ENCODE results near the gene ZNF81.
"Not testable (repeated sequence)": the region's sequence is repeated elsewhere in the genome, so short reads cannot be mapped to it uniquely, and the experiment has no call there.

Gene ZNF81

DNA sequence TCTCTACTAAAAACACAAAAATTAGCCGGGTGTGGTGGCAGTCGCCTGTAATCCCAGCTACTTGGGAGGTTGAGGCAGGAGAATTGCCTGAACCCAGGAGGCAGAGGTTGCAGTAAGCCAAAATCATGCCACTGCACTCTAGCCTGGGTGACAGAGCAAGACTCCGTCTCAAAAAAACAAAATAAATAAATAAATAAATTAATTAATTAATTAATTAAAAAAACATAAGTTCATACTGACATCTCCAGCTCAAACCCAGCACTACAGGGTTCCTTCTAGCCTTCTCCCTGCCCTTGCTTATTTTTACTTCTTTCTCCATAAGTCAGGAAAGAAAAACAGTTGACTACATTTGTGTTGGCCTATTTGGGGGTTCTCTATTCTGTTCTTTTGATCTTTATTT lies 95.3 kb downstream of the ZNF81 start:
- not testable (repeated sequence) for H3K36me3 ChIP-seq (ENCODE audit: control insufficient read depth, insufficient read depth, low read length); H3K27ac ChIP-seq (ENCODE audit: low read depth, low read length); H3K9ac ChIP-seq (ENCODE audit: low read depth, low read length); H3K4me3 ChIP-seq (ENCODE audit: low read depth, low read length); H3K4me1 ChIP-seq (ENCODE audit: control insufficient read depth, insufficient read depth, low read length); H3K27me3 ChIP-seq (ENCODE audit: control insufficient read depth, insufficient read depth, low read length)
- H3K9me3 ChIP-seq (ENCODE audit: control insufficient read depth, insufficient read depth, low read length): peaks cover 29% of the 10 kb centered on the region

DNA sequence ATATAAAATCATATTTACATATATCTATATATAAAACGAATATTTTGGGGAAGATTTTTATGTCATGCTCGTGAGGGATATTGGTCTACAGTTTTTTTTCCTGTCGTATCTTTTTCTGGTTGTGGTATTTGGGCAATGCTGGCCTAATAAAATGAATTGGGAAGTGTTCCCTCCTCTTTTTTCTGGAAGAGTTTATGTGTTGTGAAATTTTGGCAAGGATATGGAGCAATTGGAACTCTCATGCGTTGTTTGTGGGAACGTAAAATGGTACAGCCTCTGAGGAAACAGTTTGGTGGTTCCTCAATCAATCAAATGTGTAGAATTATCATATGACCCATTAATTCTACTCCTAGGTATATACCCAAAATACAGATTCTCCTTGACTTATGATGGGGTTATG lies 97.2 kb downstream of the ZNF81 start:
- no peak overlapping the region for H3K4me3 ChIP-seq (ENCODE audit: low read depth, low read length)
- H3K27ac ChIP-seq (ENCODE audit: low read depth, low read length): no peak overlapping the region
- no peaks in the 10 kb centered on the region for H3K36me3 ChIP-seq (ENCODE audit: control insufficient read depth, insufficient read depth, low read length)
- peaks cover 32% of the 10 kb centered on the region for H3K9me3 ChIP-seq (ENCODE audit: control insufficient read depth, insufficient read depth, low read length)
- H3K9ac ChIP-seq (ENCODE audit: low read depth, low read length): no peak overlapping the region
- H3K4me1 ChIP-seq (ENCODE audit: control insufficient read depth, insufficient read depth, low read length): no peaks in the 10 kb centered on the region
- no peaks in the 10 kb centered on the region for H3K27me3 ChIP-seq (ENCODE audit: control insufficient read depth, insufficient read depth, low read length)

GRCh38 chrX:47936224-47936939 lies 99.7 kb downstream of the ZNF81 start:
- no peak overlapping the region for H3K27ac ChIP-seq (ENCODE audit: low read depth, low read length)
- no peaks in the 10 kb centered on the region for H3K27me3 ChIP-seq (ENCODE audit: control insufficient read depth, insufficient read depth, low read length)
- peaks cover 23% of the 10 kb centered on the region for H3K9me3 ChIP-seq (ENCODE audit: control insufficient read depth, insufficient read depth, low read length)
- no peaks in the 10 kb centered on the region for H3K36me3 ChIP-seq (ENCODE audit: control insufficient read depth, insufficient read depth, low read length)
- H3K4me3 ChIP-seq (ENCODE audit: low read depth, low read length): peak overlapping the region; percentile 39
- H3K4me1 ChIP-seq (ENCODE audit: control insufficient read depth, insufficient read depth, low read length): no peaks in the 10 kb centered on the region
- H3K9ac ChIP-seq (ENCODE audit: low read depth, low read length): no peak overlapping the region

GRCh38 chrX:47936940-47937317 lies 100.2 kb downstream of the ZNF81 start:
- H3K9ac ChIP-seq (ENCODE audit: low read depth, low read length): no peak overlapping the region
- H3K27me3 ChIP-seq (ENCODE audit: control insufficient read depth, insufficient read depth, low read length): no peaks in the 10 kb centered on the region
- H3K9me3 ChIP-seq (ENCODE audit: control insufficient read depth, insufficient read depth, low read length): peaks cover 28% of the 10 kb centered on the region
- no peaks in the 10 kb centered on the region for H3K36me3 ChIP-seq (ENCODE audit: control insufficient read depth, insufficient read depth, low read length)
- H3K27ac ChIP-seq (ENCODE audit: low read depth, low read length): no peak overlapping the region
- H3K4me1 ChIP-seq (ENCODE audit: control insufficient read depth, insufficient read depth, low read length): no peaks in the 10 kb centered on the region
- H3K4me3 ChIP-seq (ENCODE audit: low read depth, low read length): no peak overlapping the region

DNA sequence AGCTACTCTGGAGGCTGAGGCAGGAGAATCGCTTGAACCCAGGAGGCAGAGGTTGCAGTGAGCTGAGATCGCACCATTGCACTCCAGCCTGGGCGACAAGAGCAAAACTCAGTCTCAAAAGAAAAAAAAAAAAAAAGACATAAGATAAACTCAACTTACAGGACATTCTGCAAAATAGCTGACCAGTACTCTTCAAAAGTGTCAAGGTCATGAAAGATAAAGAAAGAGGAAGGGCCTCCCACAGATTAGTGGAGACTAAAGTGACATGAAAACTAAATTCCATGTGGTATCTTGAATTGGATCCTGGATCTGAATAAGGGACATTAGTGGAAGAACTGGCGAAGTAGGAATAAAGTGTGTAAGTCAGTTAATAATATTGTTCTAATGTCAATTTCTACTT lies 103.7 kb downstream of the ZNF81 start:
- Histone ChIP-seq H3K4me3 (ENCODE audit: low read depth, low read length) (no peak overlapping the region), H3K9ac (ENCODE audit: low read depth, low read length) (no peak overlapping the region), H3K27ac (ENCODE audit: low read depth, low read length) (no peak overlapping the region), H3K9me3 (ENCODE audit: control insufficient read depth, insufficient read depth, low read length) (peaks cover 48% of the 10 kb centered on the region), H3K4me1 (ENCODE audit: control insufficient read depth, insufficient read depth, low read length) (no peaks in the 10 kb centered on the region), H3K27me3 (ENCODE audit: control insufficient read depth, insufficient read depth, low read length) (no peaks in the 10 kb centered on the region), H3K36me3 (ENCODE audit: control insufficient read depth, insufficient read depth, low read length) (no peaks in the 10 kb centered on the region)

DNA sequence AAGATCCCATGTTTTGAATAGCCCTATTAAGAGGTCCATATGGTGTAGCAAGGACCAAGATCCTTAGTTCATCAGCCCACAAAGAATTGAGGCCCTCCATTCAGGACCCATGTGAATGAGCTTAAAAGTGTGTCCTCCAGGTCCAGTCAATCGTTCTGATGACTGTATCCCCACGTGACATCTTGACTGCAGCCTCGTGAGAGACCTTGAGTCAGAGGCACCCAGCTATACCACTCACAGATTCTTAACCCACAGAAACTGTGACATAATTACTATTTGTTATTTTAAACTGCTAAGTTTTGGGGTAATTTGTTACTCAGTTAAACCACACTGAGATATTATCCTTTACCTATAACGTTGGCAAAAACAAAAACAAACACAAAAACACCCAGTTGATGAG lies 104.7 kb downstream of the ZNF81 start:
- Histone ChIP-seq H3K27me3 (ENCODE audit: control insufficient read depth, insufficient read depth, low read length) (no peaks in the 10 kb centered on the region), H3K9me3 (ENCODE audit: control insufficient read depth, insufficient read depth, low read length) (peaks cover 48% of the 10 kb centered on the region), H3K27ac (ENCODE audit: low read depth, low read length) (no peak overlapping the region), H3K4me3 (ENCODE audit: low read depth, low read length) (no peak overlapping the region), H3K36me3 (ENCODE audit: control insufficient read depth, insufficient read depth, low read length) (no peaks in the 10 kb centered on the region), H3K4me1 (ENCODE audit: control insufficient read depth, insufficient read depth, low read length) (no peaks in the 10 kb centered on the region), H3K9ac (ENCODE audit: low read depth, low read length) (no peak overlapping the region)

DNA sequence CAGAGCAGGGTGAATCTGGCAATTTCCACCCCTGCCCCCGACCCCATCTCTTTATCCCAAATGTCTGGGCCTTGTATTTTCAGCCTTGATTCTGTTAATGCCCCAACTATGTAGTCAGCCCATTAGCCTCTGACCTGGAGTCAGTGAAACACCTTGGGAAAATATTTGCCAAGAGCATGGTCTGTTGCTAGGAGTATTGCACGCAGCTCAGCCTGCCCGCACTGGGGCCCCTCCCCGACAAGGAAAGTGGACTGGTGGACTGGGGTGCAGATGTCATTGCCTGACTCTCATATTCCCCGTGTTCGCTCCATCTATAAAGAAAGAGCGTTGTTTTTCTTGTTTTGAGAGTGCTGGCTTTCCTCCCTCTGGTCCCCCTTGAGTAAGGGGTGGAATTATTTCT lies 118.6 kb downstream of the ZNF81 start:
- not testable (repeated sequence) for H3K27me3 ChIP-seq (ENCODE audit: control insufficient read depth, insufficient read depth, low read length); H3K36me3 ChIP-seq (ENCODE audit: control insufficient read depth, insufficient read depth, low read length); H3K9ac ChIP-seq (ENCODE audit: low read depth, low read length); H3K4me1 ChIP-seq (ENCODE audit: control insufficient read depth, insufficient read depth, low read length); H3K4me3 ChIP-seq (ENCODE audit: low read depth, low read length); H3K27ac ChIP-seq (ENCODE audit: low read depth, low read length)
- H3K9me3 ChIP-seq (ENCODE audit: control insufficient read depth, insufficient read depth, low read length): peaks cover 54% of the 10 kb centered on the region

DNA sequence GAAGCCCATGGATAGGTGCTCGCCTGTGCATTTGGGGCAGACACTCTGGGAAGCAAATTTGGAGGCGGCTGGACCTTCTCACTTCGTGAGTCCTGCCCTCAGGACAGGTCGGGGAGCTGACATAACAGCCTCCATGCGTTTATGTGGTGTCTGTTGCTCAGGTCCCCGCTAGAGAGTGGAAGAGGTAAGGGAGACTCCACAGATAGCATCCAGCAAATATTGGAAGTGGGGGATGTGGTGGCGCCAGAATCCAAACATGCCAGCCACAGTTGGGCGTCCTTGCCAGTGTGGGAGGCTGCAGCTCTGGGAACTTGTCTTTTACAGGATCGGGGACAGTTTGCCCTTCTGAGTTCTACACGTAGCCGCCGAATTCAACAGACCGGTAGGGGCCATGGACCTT lies 119.3 kb downstream of the ZNF81 start:
- H3K27ac ChIP-seq (ENCODE audit: low read depth, low read length): no peak overlapping the region
- no peak overlapping the region for H3K9ac ChIP-seq (ENCODE audit: low read depth, low read length)
- H3K4me3 ChIP-seq (ENCODE audit: low read depth, low read length): no peak overlapping the region
- no peaks in the 10 kb centered on the region for H3K27me3 ChIP-seq (ENCODE audit: control insufficient read depth, insufficient read depth, low read length)
- no peaks in the 10 kb centered on the region for H3K36me3 ChIP-seq (ENCODE audit: control insufficient read depth, insufficient read depth, low read length)
- peaks cover 55% of the 10 kb centered on the region for H3K9me3 ChIP-seq (ENCODE audit: control insufficient read depth, insufficient read depth, low read length)
- no peaks in the 10 kb centered on the region for H3K4me1 ChIP-seq (ENCODE audit: control insufficient read depth, insufficient read depth, low read length)

- H3K27me3 ChIP-seq (ENCODE audit: control insufficient read depth, insufficient read depth, low read length); H3K36me3 ChIP-seq (ENCODE audit: control insufficient read depth, insufficient read depth, low read length): not testable (repeated sequence)
- peaks cover 52% of the 10 kb centered on the region for H3K9me3 ChIP-seq (ENCODE audit: control insufficient read depth, insufficient read depth, low read length)
These were observed 121.5 kb downstream of the ZNF81 start for GRCh38 chrX:47958206-47958605.

GRCh38 chrX:47958761-47959342 lies 122.2 kb downstream of the ZNF81 start:
- Histone ChIP-seq H3K9ac (ENCODE audit: low read depth, low read length) (no peak overlapping the region), H3K4me1 (ENCODE audit: control insufficient read depth, insufficient read depth, low read length) (no peaks in the 10 kb centered on the region), H3K27me3 (ENCODE audit: control insufficient read depth, insufficient read depth, low read length) (no peaks in the 10 kb centered on the region)

More at GRCh38 chrX:47958206-47958605, 121.5 kb downstream of the ZNF81 start:
- H3K9ac ChIP-seq (ENCODE audit: low read depth, low read length); H3K27ac ChIP-seq (ENCODE audit: low read depth, low read length); H3K4me1 ChIP-seq (ENCODE audit: control insufficient read depth, insufficient read depth, low read length); H3K4me3 ChIP-seq (ENCODE audit: low read depth, low read length): not testable (repeated sequence)

DNA sequence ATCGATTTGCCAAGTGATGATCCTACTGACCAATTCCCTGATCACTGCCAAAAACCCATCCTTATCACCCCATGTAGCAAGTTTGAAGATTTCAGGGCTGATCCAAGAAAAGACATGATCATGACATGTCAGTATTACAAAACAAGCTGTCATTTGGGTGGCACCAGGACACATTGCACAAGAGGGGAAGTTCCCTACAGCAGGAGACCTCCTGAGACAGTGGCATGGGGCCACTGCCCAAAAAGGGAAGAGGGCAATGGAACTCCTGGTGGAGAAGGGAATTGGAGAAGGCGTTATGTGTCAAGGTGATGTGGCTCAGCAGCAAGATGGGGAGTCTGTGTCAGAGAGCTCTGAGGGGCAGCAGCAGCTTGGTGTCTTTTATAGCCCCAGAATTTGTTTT lies 123.7 kb downstream of the ZNF81 start:
- H3K4me3 ChIP-seq (ENCODE audit: low read depth, low read length): no peak overlapping the region
- H3K9ac ChIP-seq (ENCODE audit: low read depth, low read length): no peak overlapping the region
- H3K9me3 ChIP-seq (ENCODE audit: control insufficient read depth, insufficient read depth, low read length): peaks cover 65% of the 10 kb centered on the region

More at GRCh38 chrX:47958761-47959342, 122.2 kb downstream of the ZNF81 start:
- H3K4me3 ChIP-seq (ENCODE audit: low read depth, low read length): peak overlapping the region; percentile 9; the same call in 1 of the 2 replicates
- peaks cover 55% of the 10 kb centered on the region for H3K9me3 ChIP-seq (ENCODE audit: control insufficient read depth, insufficient read depth, low read length)
- no peaks in the 10 kb centered on the region for H3K36me3 ChIP-seq (ENCODE audit: control insufficient read depth, insufficient read depth, low read length)
- no peak overlapping the region for H3K27ac ChIP-seq (ENCODE audit: low read depth, low read length)

More for the DNA sequence above, 123.7 kb downstream of the ZNF81 start:
- Histone ChIP-seq H3K27me3 (ENCODE audit: control insufficient read depth, insufficient read depth, low read length) (no peaks in the 10 kb centered on the region), H3K27ac (ENCODE audit: low read depth, low read length) (no peak overlapping the region), H3K36me3 (ENCODE audit: control insufficient read depth, insufficient read depth, low read length) (no peaks in the 10 kb centered on the region), H3K4me1 (ENCODE audit: control insufficient read depth, insufficient read depth, low read length) (no peaks in the 10 kb centered on the region)
